RWPE2 (cell line): ENCODE data around the gene CCDC92.

Experiments used
- ATAC-seq: fragments of 200-7000 bp; cut with Tn5 transposase; 3 replicates; pipeline ENCODE4 v1.9.1; 2021; ENCODE audit warnings: low read depth
- DNase-seq: peaks from one replicate; pipeline ENCODE4 v3.0.0-alpha.2; 2020; ENCODE audit warnings: low spot score
- H3K27ac ChIP-seq: fragments of 450-650 bp; 2 replicates; pipeline ENCODE4 v1.5.1; 2017; ENCODE audit warnings: mild to moderate bottlenecking; ENCODE audit not compliant: poor library complexity, severe bottlenecking
- H3K27me3 ChIP-seq: fragments of 250-450 bp; sonication (Bioruptor Pico); 2 replicates; pipeline ENCODE4 v1.5.1; 2021; ENCODE audit warnings: mild to moderate bottlenecking, moderate library complexity; ENCODE audit not compliant: insufficient read depth, poor library complexity, severe bottlenecking
- H3K36me3 ChIP-seq: fragments of 250-450 bp; sonication (Bioruptor Pico); 2 replicates; pipeline ENCODE4 v1.5.1; 2020; ENCODE audit warnings: low read depth, mild to moderate bottlenecking, moderate library complexity
- H3K4me1 ChIP-seq: fragments of 250-450 bp; sonication (Bioruptor Pico); 2 replicates; pipeline ENCODE4 v1.5.1; 2021; ENCODE audit warnings: mild to moderate bottlenecking, moderate library complexity; ENCODE audit not compliant: insufficient read depth, poor library complexity, severe bottlenecking
- H3K4me3 ChIP-seq: fragments of 250-450 bp; sonication (Bioruptor Pico); 2 replicates; pipeline ENCODE4 v1.5.1; 2021; ENCODE audit warnings: mild to moderate bottlenecking, moderate library complexity; ENCODE audit not compliant: severe bottlenecking
- H3K9me3 ChIP-seq: fragments of 250-450 bp; sonication (Bioruptor Pico); 2 replicates; pipeline ENCODE4 v1.5.1; 2021; ENCODE audit warnings: mild to moderate bottlenecking, moderate library complexity; ENCODE audit not compliant: severe bottlenecking
- TF ChIP-seq, protein P1 (sequence below): fragments of 450-650 bp; IDR thresholded peaks from one replicate; pipeline ENCODE4 v1.5.1; 2017; ENCODE audit warnings: mild to moderate bottlenecking, moderate library complexity; ENCODE audit not compliant: poor library complexity, severe bottlenecking

The CCDC92 gene

DNA sequence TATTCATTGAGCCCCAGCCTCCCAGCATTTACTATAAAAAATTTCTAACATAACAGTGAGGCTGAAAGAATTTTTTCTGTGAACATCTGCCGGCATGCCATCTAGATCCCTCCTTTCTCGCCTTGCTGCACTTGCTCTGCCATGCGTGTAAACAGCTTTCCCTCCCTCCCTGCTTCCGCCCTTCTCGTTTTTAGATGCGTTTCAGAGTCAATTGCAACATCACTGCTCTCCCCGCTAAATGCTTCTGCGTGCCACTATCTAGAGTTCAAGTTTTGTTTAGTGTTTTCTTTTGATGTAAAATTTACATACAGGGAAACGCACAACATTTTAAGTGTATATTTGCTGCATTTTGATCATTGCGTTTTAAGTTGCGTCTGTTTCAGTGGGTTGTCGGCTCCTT is 83.6 kb downstream of the CCDC92 start:
- no peaks in the 10 kb centered on the region for H3K4me1 ChIP-seq
- H3K9me3 ChIP-seq: no peaks in the 10 kb centered on the region
- TF ChIP-seq, protein P1, sequence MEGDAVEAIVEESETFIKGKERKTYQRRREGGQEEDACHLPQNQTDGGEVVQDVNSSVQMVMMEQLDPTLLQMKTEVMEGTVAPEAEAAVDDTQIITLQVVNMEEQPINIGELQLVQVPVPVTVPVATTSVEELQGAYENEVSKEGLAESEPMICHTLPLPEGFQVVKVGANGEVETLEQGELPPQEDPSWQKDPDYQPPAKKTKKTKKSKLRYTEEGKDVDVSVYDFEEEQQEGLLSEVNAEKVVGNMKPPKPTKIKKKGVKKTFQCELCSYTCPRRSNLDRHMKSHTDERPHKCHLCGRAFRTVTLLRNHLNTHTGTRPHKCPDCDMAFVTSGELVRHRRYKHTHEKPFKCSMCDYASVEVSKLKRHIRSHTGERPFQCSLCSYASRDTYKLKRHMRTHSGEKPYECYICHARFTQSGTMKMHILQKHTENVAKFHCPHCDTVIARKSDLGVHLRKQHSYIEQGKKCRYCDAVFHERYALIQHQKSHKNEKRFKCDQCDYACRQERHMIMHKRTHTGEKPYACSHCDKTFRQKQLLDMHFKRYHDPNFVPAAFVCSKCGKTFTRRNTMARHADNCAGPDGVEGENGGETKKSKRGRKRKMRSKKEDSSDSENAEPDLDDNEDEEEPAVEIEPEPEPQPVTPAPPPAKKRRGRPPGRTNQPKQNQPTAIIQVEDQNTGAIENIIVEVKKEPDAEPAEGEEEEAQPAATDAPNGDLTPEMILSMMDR: no peak
- H3K27me3 ChIP-seq: peaks cover 31% of the 10 kb centered on the region
- peak; percentile 2 for DNase-seq
- H3K4me3 ChIP-seq: no peak overlapping the region
- no peak overlapping the region for H3K27ac ChIP-seq
- H3K36me3 ChIP-seq: no peaks in the 10 kb centered on the region
- ATAC-seq: no peak

DNA sequence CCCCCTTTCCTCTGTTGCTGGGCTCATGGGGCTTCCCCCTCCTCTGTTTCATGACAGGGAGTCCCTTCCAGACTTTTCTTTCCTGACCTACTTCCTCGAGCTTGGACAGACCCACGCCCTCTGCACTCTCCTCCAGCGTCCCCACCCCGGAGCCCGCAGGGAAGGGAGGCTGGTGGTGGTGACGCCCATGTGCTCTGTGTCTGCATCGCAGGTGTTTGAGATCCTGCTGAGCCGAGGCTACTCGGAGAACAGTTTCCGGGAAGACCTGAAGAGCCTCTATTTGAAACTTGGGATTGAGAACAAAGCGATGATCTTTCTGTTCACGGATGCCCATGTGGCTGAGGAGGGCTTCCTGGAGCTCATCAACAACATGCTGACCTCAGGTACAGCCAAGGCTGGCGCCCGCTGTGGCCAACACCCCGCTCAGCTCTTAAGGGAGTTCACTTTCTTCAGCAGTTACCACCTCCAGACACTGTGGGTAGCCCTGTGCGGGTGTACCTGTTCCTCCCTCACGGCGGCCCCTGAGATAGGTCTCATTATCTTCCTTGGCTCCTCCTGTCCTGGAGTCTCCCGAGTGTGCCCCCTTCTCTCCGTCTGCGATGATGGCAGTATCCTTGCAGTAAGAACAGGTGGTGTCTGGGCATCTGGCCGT is 85.6 kb downstream of the CCDC92 start:
- Histone ChIP-seq H3K27ac (no peak overlapping the region), H3K4me3 (no peak overlapping the region), H3K9me3 (no peaks in the 10 kb centered on the region), H3K27me3 (peaks cover 41% of the 10 kb centered on the region), H3K4me1 (no peaks in the 10 kb centered on the region), H3K36me3 (no peaks in the 10 kb centered on the region)
- TF ChIP-seq, protein P1: no peak
- DNase-seq: peak; percentile 37
- ATAC-seq: no peak

DNA sequence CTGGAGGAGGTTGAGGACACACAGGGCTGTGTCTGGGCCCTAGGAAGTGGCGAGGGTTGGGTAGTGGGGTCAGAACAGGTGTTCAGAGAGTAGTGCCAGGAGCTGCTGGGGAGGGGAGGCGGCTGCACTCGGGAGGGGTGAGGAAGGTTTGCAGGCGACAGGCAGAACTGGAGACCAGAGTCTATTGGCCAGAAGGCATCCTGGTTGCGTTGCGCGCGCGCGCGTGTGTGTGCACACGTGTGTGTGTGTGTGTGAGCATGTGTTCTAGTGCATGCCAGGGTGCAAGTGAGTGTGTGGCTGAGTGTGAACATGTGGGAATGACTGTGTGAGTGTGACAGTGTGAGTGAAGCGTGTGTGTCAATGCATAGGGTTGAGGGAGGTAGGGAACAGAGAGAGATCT is 86.4 kb downstream of the CCDC92 start:
- DNase-seq: peak; percentile 32
- no peak for ATAC-seq
- TF ChIP-seq, protein P1: no peak
- Histone ChIP-seq H3K27ac (no peak overlapping the region), H3K4me1 (no peaks in the 10 kb centered on the region), H3K27me3 (peaks cover 41% of the 10 kb centered on the region), H3K4me3 (no peak overlapping the region), H3K9me3 (no peaks in the 10 kb centered on the region), H3K36me3 (no peaks in the 10 kb centered on the region)
